Sigmoid colon (tissue), 4 donors: Measurements from ENCODE around the gene COG5.

Experiments
- EP300 ChIP-seq, 4 donors: sonication (generic); formaldehyde crosslinking; IDR thresholded peaks; one replicate each; pipeline ENCODE4 v1.6.1; 2017; ENCODE audit warnings: antibody characterized with exemption in 4 of 4
- POLR2A ChIP-seq, 2 donors: fragments of 450-650 bp; IDR thresholded peaks; one replicate each; pipeline ENCODE4 v1.6.1; 2016; ENCODE audit warnings: antibody characterized with exemption in 2 of 2, mild to moderate bottlenecking in 2 of 2, moderate library complexity in 2 of 2
- POLR2AphosphoS5 ChIP-seq, 4 donors: sonication (generic); formaldehyde crosslinking; IDR thresholded peaks; one replicate each; pipeline ENCODE4 v1.6.1; 2017; ENCODE audit warnings: antibody characterized with exemption in 4 of 4

GRCh38 chr7:107610323-107610722 is 46.6 kb upstream of the COG5 start:
- TF ChIP-seq EP300 (IDR thresholded peaks at IDR 0.05) (no peak), POLR2AphosphoS5 (IDR thresholded peaks at IDR 0.05) (no peak), POLR2A (IDR thresholded peaks at IDR 0.05) (no peak)
